ENCODE data around the gene TMEM129. TPM values are rescaled to one million over a fixed set of nuclear protein-coding genes. Genes with fewer than 3 reads are reported as not detected.

The TMEM129 gene
- polyA plus RNA-seq, 1 donor from 2014 or later, result 42.1 TPM

GRCh38 chr4:1767061-1767769 is 46.1 kb upstream of the TMEM129 start:
- Histone ChIP-seq H3K36me3 (ENCODE audit: insufficient read depth, low read length) (no peaks in the 10 kb centered on the region), H3F3A (ENCODE audit: insufficient read depth, low read length, poor library complexity, severe bottlenecking) (no peaks in the 10 kb centered on the region), H3K4me3 (ENCODE audit: low read length) (peak overlapping the region; percentile 52), H3K27ac (ENCODE audit: low read length) (no peak overlapping the region), H3K9me3 (ENCODE audit: low read length) (no peaks in the 10 kb centered on the region), H2AFZ (ENCODE audit: low read depth, low read length) (no peak overlapping the region), H4K20me1 (ENCODE audit: insufficient read depth) (no peaks in the 10 kb centered on the region), H3K79me2 (replicated peaks; ENCODE audit: insufficient read depth, low read length) (no peaks in the 10 kb centered on the region), H3K9ac (ENCODE audit: low read length) (peak overlapping the region; percentile 38), H3K27me3 (ENCODE audit: insufficient read depth, low read depth, low read length) (peaks cover 21% of the 10 kb centered on the region), H3K9me2 (ENCODE audit: insufficient read depth, low read length) (no peaks in the 10 kb centered on the region), H3K4me2 (ENCODE audit: low read length) (no peak overlapping the region)
- TF ChIP-seq POLR2AphosphoS5 (IDR thresholded peaks at IDR 0.05) (no peak), TAF1 (IDR thresholded peaks at IDR 0.05; ENCODE audit: low read depth) (no peak), SMC3 (conservative IDR thresholded peaks at IDR 0.05; ENCODE audit: poor library complexity) (no peak), MXI1 (conservative IDR thresholded peaks at IDR 0.05; ENCODE audit: poor library complexity, severe bottlenecking) (no peak), EZH2 (IDR thresholded peaks at IDR 0.05; ENCODE audit: borderline replicate concordance, insufficient read depth, low read length, poor library complexity, severe bottlenecking) (no peak), CTCF (IDR thresholded peaks at IDR 0.05; ENCODE audit: poor library complexity, severe bottlenecking) (no peak), EP300 (conservative IDR thresholded peaks at IDR 0.05; ENCODE audit: poor library complexity, severe bottlenecking) (no peak)

GRCh38 chr4:1766106-1767060 is 45.3 kb upstream of the TMEM129 start:
- Histone ChIP-seq H3K36me3 (ENCODE audit: insufficient read depth, low read length) (no peaks in the 10 kb centered on the region), H3K9ac (ENCODE audit: low read length) (no peak overlapping the region), H3F3A (ENCODE audit: insufficient read depth, low read length, poor library complexity, severe bottlenecking) (no peaks in the 10 kb centered on the region), H3K27ac (ENCODE audit: low read length) (no peak overlapping the region), H3K4me2 (ENCODE audit: low read length) (no peak overlapping the region), H3K79me2 (replicated peaks; ENCODE audit: insufficient read depth, low read length) (no peaks in the 10 kb centered on the region), H3K4me3 (ENCODE audit: low read length) (peak overlapping the region; percentile 52), H3K27me3 (ENCODE audit: insufficient read depth, low read depth, low read length) (peaks cover 21% of the 10 kb centered on the region), H2AFZ (ENCODE audit: low read depth, low read length) (no peak overlapping the region), H3K9me3 (ENCODE audit: low read length) (no peaks in the 10 kb centered on the region), H4K20me1 (ENCODE audit: insufficient read depth) (no peaks in the 10 kb centered on the region), H3K9me2 (ENCODE audit: insufficient read depth, low read length) (no peaks in the 10 kb centered on the region)
- no peak for TF ChIP-seq POLR2AphosphoS5 (IDR thresholded peaks at IDR 0.05)
- TF ChIP-seq RAD21 (conservative IDR thresholded peaks at IDR 0.05), result no peak
- no peak for TF ChIP-seq CTCF (IDR thresholded peaks at IDR 0.05; ENCODE audit: poor library complexity, severe bottlenecking)
- TF ChIP-seq SMC3 (conservative IDR thresholded peaks at IDR 0.05; ENCODE audit: poor library complexity), result no peak
- no peak for TF ChIP-seq MXI1 (conservative IDR thresholded peaks at IDR 0.05; ENCODE audit: poor library complexity, severe bottlenecking)
- no peak for TF ChIP-seq TAF1 (IDR thresholded peaks at IDR 0.05; ENCODE audit: low read depth)
